Subcutaneous abdominal adipose tissue (tissue), 5 donors: ENCODE data around the gene SLC1A7.
A peak's percentile ranks its signal among the peaks of the same experiment; 100 is the strongest.

ENCODE experiments used
- H3K27ac ChIP-seq: one replicate; pipeline ENCODE4 v1.7.0; 2013; ENCODE audit warnings: low read depth, mild to moderate bottlenecking, inconsistent platforms, low read length, moderate library complexity
- H3K27me3 ChIP-seq, 5 donors: one replicate each; pipeline ENCODE4 v1.7.0; 2013; ENCODE audit warnings: low read length in 5 of 5, inconsistent platforms in 1 of 5; ENCODE audit not compliant: control insufficient read depth in 5 of 5, insufficient read depth in 4 of 5
- H3K36me3 ChIP-seq, 5 donors: one replicate each; pipeline ENCODE4 v1.7.0; 2013; ENCODE audit warnings: low read length in 5 of 5; ENCODE audit not compliant: control insufficient read depth in 5 of 5, insufficient read depth in 5 of 5
- H3K4me1 ChIP-seq, 5 donors: one replicate each; pipeline ENCODE4 v1.7.0; 2013; ENCODE audit warnings: low read length in 5 of 5, mild to moderate bottlenecking in 3 of 5, moderate library complexity in 1 of 5; ENCODE audit not compliant: control insufficient read depth in 5 of 5, insufficient read depth in 5 of 5
- H3K4me3 ChIP-seq, 5 donors: one replicate each; pipeline ENCODE4 v1.7.0; 2013; ENCODE audit warnings: low read length in 5 of 5, low read depth in 1 of 5
- H3K9ac ChIP-seq, 5 donors: one replicate each; pipeline ENCODE4 v1.7.0; 2013; ENCODE audit warnings: low read length in 5 of 5, mild to moderate bottlenecking in 4 of 5, moderate library complexity in 3 of 5
- H3K9me3 ChIP-seq, 5 donors: one replicate each; pipeline ENCODE4 v1.7.0; 2013; ENCODE audit warnings: low read length in 5 of 5; ENCODE audit not compliant: control insufficient read depth in 5 of 5
- donor health status: healthy.
- donor health status: healthy.
- donor health status: healthy.
- donor health status: healthy.
- donor health status: healthy.

The SLC1A7 gene

DNA sequence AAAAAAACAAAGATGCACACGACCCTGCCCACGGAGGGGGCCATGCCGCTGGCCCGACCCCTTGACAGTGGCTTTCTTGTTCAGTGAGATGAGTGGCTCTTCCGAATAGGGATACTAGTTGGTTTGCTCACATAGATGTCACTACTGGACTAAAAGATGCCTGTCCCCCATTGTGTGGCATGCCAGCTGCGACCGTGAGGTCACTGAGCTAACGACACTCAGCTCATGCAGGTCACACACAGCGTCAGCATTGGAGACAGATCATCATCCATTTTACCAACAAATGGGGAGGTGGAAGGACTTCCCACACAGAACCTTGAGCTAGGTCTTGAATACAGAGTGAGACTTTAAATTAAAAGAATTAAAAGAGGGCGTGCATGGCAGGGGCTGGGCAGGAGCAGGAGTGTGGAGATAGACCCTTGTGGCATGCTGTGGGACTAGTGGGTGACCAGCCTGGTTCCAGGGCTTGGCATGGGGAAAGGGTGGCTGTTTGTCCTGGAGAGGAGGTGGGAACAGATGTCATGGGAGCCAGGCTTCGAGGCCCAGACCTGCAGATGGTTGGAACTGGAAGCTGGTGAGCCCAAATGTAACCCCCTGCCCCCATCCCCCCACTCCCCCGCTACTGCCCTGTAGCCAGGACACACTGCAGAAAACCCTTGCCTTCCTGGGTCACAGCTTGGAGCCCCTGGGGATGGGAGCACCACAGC is 12.4 kb downstream of the SLC1A7 start:
- H3K27ac ChIP-seq: no peak overlapping the region
- H3K27me3 ChIP-seq: peaks cover 0 to 3% (median 0%) of the 10 kb centered on the region in 5 donors
- H3K9ac ChIP-seq: no peak overlapping the region
- no peaks in the 10 kb centered on the region for H3K9me3 ChIP-seq
- H3K4me1 ChIP-seq: peaks cover 0 to 16% (median 12%) of the 10 kb centered on the region in 5 donors
- no peaks in the 10 kb centered on the region for H3K36me3 ChIP-seq
- no peak overlapping the region for H3K4me3 ChIP-seq

DNA sequence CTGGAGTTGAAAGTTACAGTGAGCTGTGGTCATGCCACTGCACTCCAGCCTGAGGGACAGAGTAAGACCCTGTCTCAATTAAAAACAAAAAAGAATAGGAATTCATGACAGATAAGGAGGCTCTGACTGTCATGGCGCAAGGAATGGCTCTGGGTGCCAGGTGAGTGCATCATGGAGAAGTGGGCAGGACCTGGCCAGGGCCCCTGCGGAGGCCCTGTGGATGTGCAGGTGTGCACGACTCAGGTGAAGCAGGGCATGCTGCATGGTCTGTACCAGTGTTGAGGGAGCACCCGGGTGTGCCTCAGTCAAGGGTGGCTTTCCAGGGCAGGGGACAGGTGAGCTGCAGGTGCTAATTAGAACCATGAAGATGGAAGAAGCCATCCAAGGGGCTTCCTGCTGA is 14.0 kb downstream of the SLC1A7 start:
- Histone ChIP-seq H3K4me3 (no peak overlapping the region), H3K9ac (no peak overlapping the region), H3K4me1 (peaks cover 4 to 32% (median 27%) of the 10 kb centered on the region in 5 donors), H3K9me3 (no peaks in the 10 kb centered on the region), H3K27ac (no peak overlapping the region), H3K27me3 (peaks cover 0 to 3% (median 0%) of the 10 kb centered on the region in 5 donors), H3K36me3 (no peaks in the 10 kb centered on the region)

DNA sequence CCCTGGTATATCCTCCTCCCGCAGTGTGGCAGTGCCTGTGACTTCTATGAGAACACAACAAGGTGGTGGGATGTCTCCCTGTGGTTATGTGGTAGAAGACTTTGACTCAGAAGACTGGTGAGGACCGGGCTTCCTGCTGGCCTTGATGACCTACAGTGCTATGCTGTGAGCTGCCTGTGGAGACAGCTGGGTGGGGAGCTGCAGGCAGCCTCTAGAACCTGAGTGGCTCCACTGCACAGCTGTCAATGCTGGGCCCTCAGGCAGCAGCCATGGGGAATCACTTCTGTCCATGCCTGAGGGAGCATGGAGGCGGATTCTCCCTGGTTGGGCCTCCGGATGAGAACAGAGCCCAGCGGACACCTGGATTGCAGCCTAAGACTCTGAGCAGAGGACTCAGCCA is 14.9 kb downstream of the SLC1A7 start:
- Histone ChIP-seq H3K4me3 (no peak overlapping the region), H3K27me3 (peaks cover 0 to 3% (median 0%) of the 10 kb centered on the region in 5 donors), H3K36me3 (no peaks in the 10 kb centered on the region), H3K9ac (peak overlapping the region in 1 of 5 donors; percentile 28), H3K9me3 (no peaks in the 10 kb centered on the region), H3K27ac (no peak overlapping the region), H3K4me1 (peaks cover 9 to 41% (median 36%) of the 10 kb centered on the region in 5 donors)

DNA sequence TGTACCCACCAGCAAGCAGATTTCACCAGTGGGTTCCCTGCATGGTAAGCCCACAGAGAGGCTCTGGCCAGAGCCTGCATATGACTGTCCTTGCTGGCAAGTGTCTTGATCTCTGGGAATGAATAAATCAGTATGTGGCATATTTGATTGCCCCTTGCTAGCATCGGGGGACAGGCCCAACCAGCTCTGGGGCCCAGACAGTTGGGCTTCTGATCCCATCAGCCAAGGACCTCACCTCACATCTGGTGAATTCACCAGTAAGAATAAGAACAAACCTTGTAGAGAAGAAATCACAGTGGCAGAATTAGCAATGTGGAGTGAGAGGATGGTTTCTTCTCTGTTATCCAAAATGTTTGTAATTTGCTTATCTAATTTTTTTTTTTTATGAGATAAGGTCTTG is 15.9 kb downstream of the SLC1A7 start:
- H3K27ac ChIP-seq: no peak overlapping the region
- H3K9ac ChIP-seq: no peak overlapping the region
- no peaks in the 10 kb centered on the region for H3K9me3 ChIP-seq
- H3K27me3 ChIP-seq: peaks cover 0 to 3% (median 0%) of the 10 kb centered on the region in 5 donors
- no peak overlapping the region for H3K4me3 ChIP-seq
- peaks cover 13 to 51% (median 46%) of the 10 kb centered on the region in 5 donors for H3K4me1 ChIP-seq
- no peaks in the 10 kb centered on the region for H3K36me3 ChIP-seq

DNA sequence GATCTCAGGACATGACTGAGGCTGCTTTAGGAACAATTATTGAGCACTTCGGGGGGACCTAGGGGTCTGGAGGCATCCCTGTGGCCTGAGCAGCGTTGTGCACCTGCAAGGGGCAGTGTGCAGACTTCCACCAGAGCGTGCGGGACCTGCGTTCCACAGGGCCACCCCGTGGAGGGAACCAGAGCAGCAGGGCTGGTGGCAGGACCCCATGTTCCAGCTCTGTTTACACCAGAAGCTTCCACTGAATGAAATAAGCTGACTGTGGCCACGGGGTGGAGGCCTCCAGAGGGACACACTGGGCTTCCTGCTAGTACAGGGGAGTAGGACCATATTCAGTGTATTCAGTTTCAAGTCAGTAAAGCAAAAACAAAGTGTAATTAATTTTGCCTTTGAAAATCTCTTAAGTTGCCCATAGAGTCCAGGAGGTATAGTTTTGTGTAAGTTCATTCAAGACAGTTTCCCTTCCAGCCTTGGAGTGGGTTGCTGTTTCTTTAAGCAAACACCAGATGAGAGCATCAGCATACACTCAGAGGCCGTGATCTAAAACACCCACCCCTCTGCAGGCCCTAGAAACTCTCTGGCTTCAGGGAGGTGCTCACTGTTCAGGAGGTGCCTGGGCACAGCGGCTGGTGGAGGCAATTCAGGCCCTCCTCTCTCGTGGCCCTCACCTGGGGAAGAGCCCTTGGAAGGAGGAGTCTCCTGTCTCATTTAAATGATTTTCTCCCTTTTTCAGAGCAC is 16.6 kb downstream of the SLC1A7 start:
- Histone ChIP-seq H3K9me3 (no peaks in the 10 kb centered on the region), H3K4me3 (no peak overlapping the region), H3K27me3 (peaks cover 0 to 3% (median 0%) of the 10 kb centered on the region in 5 donors), H3K27ac (no peak overlapping the region), H3K9ac (no peak overlapping the region), H3K36me3 (no peaks in the 10 kb centered on the region), H3K4me1 (peaks cover 13 to 58% (median 51%) of the 10 kb centered on the region in 5 donors)

DNA sequence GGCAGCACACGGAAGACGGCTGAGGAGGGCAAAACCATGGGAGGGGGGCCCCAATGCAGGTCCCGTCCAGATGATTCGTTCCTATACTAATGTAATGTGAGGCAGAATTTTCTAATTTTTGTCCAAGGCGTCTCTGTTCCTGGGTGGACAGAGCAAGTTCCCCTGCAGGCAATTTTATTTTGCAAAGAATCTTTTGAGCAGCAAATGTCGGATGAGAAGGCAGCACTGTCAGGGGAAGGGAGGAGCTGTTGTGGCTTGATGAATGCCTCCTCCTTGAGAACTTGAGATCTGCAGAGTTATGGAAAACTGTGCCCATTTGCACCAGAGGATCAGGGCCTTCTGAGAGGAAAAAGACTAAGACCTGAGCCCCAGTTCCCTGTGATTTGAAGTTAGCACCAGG is 17.3 kb downstream of the SLC1A7 start:
- no peak overlapping the region for H3K4me3 ChIP-seq
- H3K27ac ChIP-seq: no peak overlapping the region
- no peaks in the 10 kb centered on the region for H3K36me3 ChIP-seq
- H3K27me3 ChIP-seq: peaks cover 0 to 4% (median 0%) of the 10 kb centered on the region in 5 donors
- no peak overlapping the region for H3K9ac ChIP-seq
- H3K4me1 ChIP-seq: peaks cover 13 to 63% (median 54%) of the 10 kb centered on the region in 5 donors
- no peaks in the 10 kb centered on the region for H3K9me3 ChIP-seq

DNA sequence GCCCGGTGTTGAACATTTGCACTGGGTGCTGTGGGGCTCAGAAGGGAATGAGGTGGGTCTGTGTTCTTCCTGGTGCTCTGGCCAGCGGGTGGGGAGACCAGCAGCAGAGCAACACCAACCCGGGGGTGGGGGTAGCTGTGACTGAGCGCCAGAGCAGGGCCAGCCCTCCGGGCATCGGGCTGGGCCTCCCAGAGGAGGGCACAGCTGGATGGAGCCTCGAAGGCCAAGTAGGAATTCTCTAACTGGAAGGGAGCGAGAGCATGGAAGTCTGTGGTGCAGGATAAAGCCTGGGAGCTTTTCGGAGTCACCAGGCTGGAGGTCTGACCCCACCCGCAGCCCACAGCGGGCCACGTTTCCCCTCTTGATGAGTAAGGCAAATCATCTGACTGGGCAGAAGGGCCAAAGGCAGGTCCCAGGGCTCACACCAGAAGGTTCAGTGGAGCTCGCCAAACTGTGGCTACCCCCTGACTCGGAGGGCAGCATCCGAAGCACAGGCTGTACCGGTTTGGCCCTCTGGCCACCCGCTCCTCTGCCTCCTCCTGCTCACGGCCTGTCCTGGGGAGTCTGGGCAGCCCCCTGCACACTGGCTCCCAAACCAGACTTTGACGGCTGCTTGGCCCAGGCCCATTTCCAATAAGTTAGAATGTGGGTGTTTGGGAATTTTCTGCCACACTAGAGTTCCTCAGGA is 18.8 kb downstream of the SLC1A7 start:
- Histone ChIP-seq H3K4me1 (peaks cover 13 to 67% (median 58%) of the 10 kb centered on the region in 5 donors), H3K4me3 (no peak overlapping the region), H3K36me3 (no peaks in the 10 kb centered on the region), H3K27ac (peak overlapping the region; percentile 75), H3K9ac (peak overlapping the region in 3 of 5 donors; percentile 13 to 38 (median 16)), H3K9me3 (no peaks in the 10 kb centered on the region), H3K27me3 (peaks cover 0 to 4% (median 0%) of the 10 kb centered on the region in 5 donors)

DNA sequence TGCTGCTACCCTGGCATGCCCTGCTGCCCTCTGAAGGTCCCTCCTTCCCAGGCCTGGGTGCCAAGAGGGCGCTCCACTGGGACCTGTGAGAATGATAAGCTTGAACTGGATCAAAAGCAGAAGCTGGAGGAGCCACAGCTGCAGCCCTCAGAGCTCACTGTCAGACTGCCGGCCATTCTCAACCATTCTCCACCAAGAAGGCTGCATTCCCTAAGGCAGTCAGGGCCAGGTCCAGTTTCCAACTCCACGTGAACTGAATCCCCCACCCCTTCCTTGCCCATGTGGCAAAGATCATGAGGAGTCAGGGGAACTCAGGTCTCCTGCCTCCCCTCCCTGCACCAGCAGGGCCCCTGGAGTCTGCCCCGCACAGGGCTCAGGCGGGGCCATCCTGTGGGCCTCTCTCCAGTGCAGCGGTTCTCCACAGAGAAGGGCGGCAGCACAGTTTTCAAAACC is 19.5 kb downstream of the SLC1A7 start:
- Histone ChIP-seq H3K9me3 (no peaks in the 10 kb centered on the region), H3K4me3 (no peak overlapping the region), H3K27ac (peak overlapping the region; percentile 75), H3K27me3 (peaks cover 0 to 4% (median 0%) of the 10 kb centered on the region in 5 donors), H3K4me1 (peaks cover 13 to 67% (median 58%) of the 10 kb centered on the region in 5 donors), H3K36me3 (no peaks in the 10 kb centered on the region), H3K9ac (peak overlapping the region in 1 of 5 donors; percentile 16)

DNA sequence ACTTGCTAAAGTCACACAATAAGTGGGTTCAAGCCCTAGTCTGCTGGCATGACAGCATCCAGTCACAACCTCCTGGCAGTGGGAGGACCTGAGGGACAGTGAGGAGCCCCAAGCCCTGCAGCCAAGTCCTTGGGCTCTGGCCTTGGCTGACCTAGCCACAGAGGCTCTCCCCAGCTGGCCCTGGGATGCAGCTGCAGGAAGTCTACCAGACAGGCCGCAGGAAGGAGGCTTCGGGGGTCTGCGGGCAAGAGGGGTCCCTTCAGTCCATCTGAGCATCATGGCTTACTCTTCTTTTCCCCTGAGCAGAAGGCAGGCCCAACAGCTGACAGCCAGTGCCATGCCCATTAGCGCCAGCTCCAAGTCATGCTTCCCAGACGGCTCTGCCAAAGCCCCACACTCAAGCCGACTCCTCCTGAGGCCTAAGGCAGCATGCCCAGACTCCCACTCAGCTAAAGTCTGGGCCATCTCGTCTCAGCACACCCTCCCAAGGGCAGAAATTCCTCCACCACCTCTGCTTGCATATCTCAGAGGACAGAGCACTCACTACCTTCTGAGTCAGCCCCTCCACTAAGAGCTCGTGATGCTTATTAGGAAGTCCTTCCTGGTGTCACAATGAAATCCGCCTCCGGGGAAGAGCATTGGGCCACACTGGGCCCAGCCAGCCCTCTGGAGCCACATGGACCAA is 20.1 kb downstream of the SLC1A7 start:
- Histone ChIP-seq H3K27me3 (peaks cover 0 to 4% (median 0%) of the 10 kb centered on the region in 5 donors), H3K36me3 (no peaks in the 10 kb centered on the region), H3K9ac (no peak overlapping the region), H3K4me3 (peak overlapping the region in 1 of 5 donors; percentile 6), H3K27ac (peak overlapping the region; percentile 75), H3K4me1 (peaks cover 13 to 67% (median 58%) of the 10 kb centered on the region in 5 donors), H3K9me3 (no peaks in the 10 kb centered on the region)
